IMR-90 (cell line): ENCODE measurements around the gene CFAP92. TPM values are rescaled to one million over a fixed set of nuclear protein-coding genes. Genes with fewer than 3 reads are reported as not detected.

ENCODE experiments used
- ATAC-seq: fragments of 200-7000 bp; cut with Tn5 transposase; 2 replicates; pipeline ENCODE4 v1.9.1; 2020; ENCODE audit warnings: low read depth, mild to moderate bottlenecking, moderate library complexity
- BruUV-seq: library from RNA; stranded (reverse); fragments of 400-500 nt; replicated peaks from 2 replicates; lab custom pipeline; 2021; lab: Mats Ljungman, UMichigan
- CTCF ChIA-PET: fragments of 300-600 bp; formaldehyde crosslinking; extraction: SDS; loops from one replicate; lab custom pipeline; 2021; ENCODE audit warnings: antibody characterized with exemption; lab: Yijun Ruan, JAX
- POLR2A ChIA-PET: fragments of 300-600 bp; sonication (Branson Sonifier 250); formaldehyde crosslinking; loops from one replicate; lab custom pipeline; 2022; ENCODE audit warnings: antibody characterized with exemption; ENCODE audit not compliant: unreplicated experiment; lab: Charles Lee
- DNase-seq: peaks from one replicate; pipeline ENCODE4 v3.0.0; 2013
- H2AFZ ChIP-seq: replicated peaks from 2 replicates; pipeline ENCODE3; 2013; ENCODE audit warnings: low read length, mild to moderate bottlenecking; ENCODE audit not compliant: poor library complexity
- H2AK5ac ChIP-seq: 2 replicates; pipeline ENCODE4 v1.6.1; 2013; ENCODE audit warnings: low read depth, low read length, inconsistent platforms
- H2AK9ac ChIP-seq: replicated peaks from 2 replicates; pipeline ENCODE3; 2013; ENCODE audit warnings: mild to moderate bottlenecking, low read depth, low read length, moderate library complexity; ENCODE audit not compliant: poor library complexity
- H2BK120ac ChIP-seq: 2 replicates; pipeline ENCODE4 v1.6.1; 2013; ENCODE audit warnings: low read depth, low read length, inconsistent platforms
- H2BK15ac ChIP-seq: 3 replicates; pipeline ENCODE4 v1.6.1; 2013; ENCODE audit warnings: low read depth, low read length, inconsistent platforms
- H2BK20ac ChIP-seq: 2 replicates; pipeline ENCODE4 v1.6.1; 2013; ENCODE audit warnings: low read depth, mild to moderate bottlenecking, inconsistent platforms, low read length, moderate library complexity
- H2BK5ac ChIP-seq: 2 replicates; pipeline ENCODE4 v1.6.1; 2013; ENCODE audit warnings: mild to moderate bottlenecking, low read depth, low read length, inconsistent platforms; ENCODE audit not compliant: poor library complexity, severe bottlenecking
- H3K14ac ChIP-seq: replicated peaks from 2 replicates; pipeline ENCODE4 v1.6.1; 2013; ENCODE audit warnings: low read depth, low read length, inconsistent platforms
- H3K18ac ChIP-seq: 2 replicates; pipeline ENCODE4 v1.6.1; 2013; ENCODE audit warnings: low read depth, low read length, control low read depth
- H3K23ac ChIP-seq: 2 replicates; pipeline ENCODE4 v1.6.1; 2013; ENCODE audit warnings: low read depth, low read length, inconsistent platforms
- H3K27ac ChIP-seq: 2 replicates; pipeline ENCODE4 v1.5.1; 2013; ENCODE audit warnings: mild to moderate bottlenecking, control low read depth, low read length; ENCODE audit not compliant: insufficient read depth
- H3K27me3 ChIP-seq: 2 replicates; pipeline ENCODE4 v1.6.1; 2013; ENCODE audit warnings: low read length; ENCODE audit not compliant: control insufficient read depth, insufficient read depth
- H3K36me3 ChIP-seq: 2 replicates; pipeline ENCODE4 v1.6.1; 2013; ENCODE audit warnings: low read length, mixed read lengths; ENCODE audit not compliant: control insufficient read depth, insufficient read depth
- H3K4ac ChIP-seq: 2 replicates; pipeline ENCODE4 v1.6.1; 2013; ENCODE audit warnings: low read depth, low read length, inconsistent platforms
- H3K4me1 ChIP-seq: 2 replicates; pipeline ENCODE4 v1.6.1; 2013; ENCODE audit warnings: low read length, mixed read lengths; ENCODE audit not compliant: control insufficient read depth, insufficient read depth
- H3K4me2 ChIP-seq: 2 replicates; pipeline ENCODE4 v1.6.1; 2013; ENCODE audit warnings: low read depth, mild to moderate bottlenecking, control low read depth, low read length, moderate library complexity
- H3K4me3 ChIP-seq: 2 replicates; pipeline ENCODE4 v1.5.1; 2013; ENCODE audit warnings: low read depth, mild to moderate bottlenecking, control low read depth, low read length, moderate library complexity; ENCODE audit not compliant: insufficient read depth
- H3K56ac ChIP-seq: 2 replicates; pipeline ENCODE4 v1.6.1; 2013; ENCODE audit warnings: low read length, inconsistent platforms; ENCODE audit not compliant: insufficient read depth; ENCODE audit errors: extremely low read depth
- H3K79me1 ChIP-seq, 2 experiments: 2 replicates each; pipeline ENCODE4 v1.6.1; 2013; ENCODE audit warnings: low read length in 2 of 2, inconsistent platforms in 1 of 2, low read depth in 1 of 2
- H3K9ac ChIP-seq: 2 replicates; pipeline ENCODE4 v1.6.1; 2013; ENCODE audit warnings: low read depth, low read length, control low read depth
- H3K9me1 ChIP-seq: 2 replicates; pipeline ENCODE4 v1.6.1; 2013; ENCODE audit warnings: low read length, inconsistent platforms; ENCODE audit not compliant: insufficient read depth
- H3K9me3 ChIP-seq: 2 replicates; pipeline ENCODE4 v1.6.1; 2013; ENCODE audit warnings: low read length; ENCODE audit not compliant: control insufficient read depth, insufficient read depth
- H4K20me1 ChIP-seq: 2 replicates; pipeline ENCODE4 v1.6.1; 2013; ENCODE audit warnings: low read length, inconsistent platforms; ENCODE audit not compliant: insufficient read depth
- H4K5ac ChIP-seq: 2 replicates; pipeline ENCODE4 v1.6.1; 2013; ENCODE audit warnings: mild to moderate bottlenecking, low read depth, low read length, control low read depth
- H4K8ac ChIP-seq, 2 experiments: 2 replicates each; pipeline ENCODE4 v1.6.1; 2013; ENCODE audit warnings: low read depth in 2 of 2, low read length in 2 of 2, control low read depth in 1 of 2, inconsistent platforms in 1 of 2
- H4K91ac ChIP-seq: 2 replicates; pipeline ENCODE4 v1.6.1; 2013; ENCODE audit warnings: low read depth, low read length, inconsistent platforms; ENCODE audit not compliant: insufficient read depth
- BHLHE40 ChIP-seq: fragments of 150-350 bp; IDR thresholded peaks from 2 replicates; pipeline ENCODE4 v1.6.1; 2016; ENCODE audit warnings: mild to moderate bottlenecking, low read depth, low read length
- CEBPB ChIP-seq: IDR thresholded peaks from 2 replicates; pipeline ENCODE4 v1.6.1; 2012; ENCODE audit warnings: low read depth, low read length, improper control_type of control experiment
- CHD1 ChIP-seq: IDR thresholded peaks from 2 replicates; pipeline ENCODE4 v1.6.1; 2012; ENCODE audit warnings: low read depth, low read length, improper control_type of control experiment
- FOS ChIP-seq: fragments of 150-350 bp; IDR thresholded peaks from 2 replicates; pipeline ENCODE4 v1.6.1; 2016; ENCODE audit warnings: low read depth, low read length
- MAFK ChIP-seq: IDR thresholded peaks from 2 replicates; pipeline ENCODE4 v1.6.1; 2012; ENCODE audit warnings: low read depth, low read length, improper control_type of control experiment
- MAZ ChIP-seq: IDR thresholded peaks from 2 replicates; pipeline ENCODE4 v1.6.1; 2012; ENCODE audit warnings: low read depth, mild to moderate bottlenecking, low read length, improper control_type of control experiment, moderate library complexity, borderline replicate concordance
- MXI1 ChIP-seq: IDR thresholded peaks from 2 replicates; pipeline ENCODE4 v1.6.1; 2012; ENCODE audit warnings: low read depth, mild to moderate bottlenecking, low read length, moderate library complexity, borderline replicate concordance
- NFE2L2 ChIP-seq: fragments of 150-350 bp; IDR thresholded peaks from 2 replicates; pipeline ENCODE4 v1.6.1; 2016; ENCODE audit warnings: low read depth, mild to moderate bottlenecking, low read length
- POLR2A ChIP-seq: IDR thresholded peaks from 2 replicates; pipeline ENCODE4 v1.6.1; 2012; ENCODE audit warnings: mild to moderate bottlenecking, low read depth, low read length
- RAD21 ChIP-seq: IDR thresholded peaks from 2 replicates; pipeline ENCODE4 v1.6.1; 2012; ENCODE audit warnings: low read length, improper control_type of control experiment
- RCOR1 ChIP-seq: IDR thresholded peaks from 2 replicates; pipeline ENCODE4 v1.6.1; 2012; ENCODE audit warnings: mild to moderate bottlenecking, low read length, improper control_type of control experiment; ENCODE audit not compliant: insufficient replicate concordance
- RFX5 ChIP-seq: IDR thresholded peaks from 2 replicates; pipeline ENCODE4 v1.8.0; 2012; ENCODE audit warnings: low read depth, mild to moderate bottlenecking, low read length, moderate library complexity
- SMC3 ChIP-seq: fragments of 150-350 bp; IDR thresholded peaks from 2 replicates; pipeline ENCODE4 v1.6.1; 2016; ENCODE audit warnings: low read depth, mild to moderate bottlenecking, antibody characterized with exemption, low read length, moderate library complexity
- WGBS, 2 experiments: methylation state at CpG; one replicate each; pipeline versions ENCODE4 v1.1.5 to v1.1.7; 2013; ENCODE audit warnings: missing lambda C conversion rate in 2 of 2; ENCODE audit not compliant: insufficient read length in 1 of 2; ENCODE audit errors: extremely low coverage in 2 of 2; 5-methylcytosine and 5-hydroxymethylcytosine counted together
- dilution Hi-C: fragments of 300-500 bp; cut with HindIII; formaldehyde crosslinking; loops from one replicate; pipeline ENCODE4 v1.14.3; 2018; ENCODE audit warnings: low sequenced_read_pairs; ENCODE audit not compliant: unreplicated experiment
- in situ Hi-C: fragments of 300-500 bp; cut with MboI; formaldehyde crosslinking; loops from 3 replicates; pipeline ENCODE4 v1.14.3; 2019; ENCODE audit warnings: low sequenced_read_pairs, inconsistent platforms, mixed read lengths
- intact Hi-C: fragments of 100-400 bp; cut with micrococcal nuclease; formaldehyde crosslinking; loops from 2 replicates; pipeline ENCODE4 v1.10.0; 2022
- polyA plus RNA-seq, 3 experiments: library from polyadenylated mRNA; depleted of rRNA; stranded (reverse); fragments of >200 nt; gene quantifications; 2 replicates each; pipeline ENCODE4 v1.2.3, GENCODE V29; 2012; ENCODE audit warnings: low replicate concordance in 1 of 3
- total RNA-seq: library from RNA; depleted of rRNA; stranded (reverse); fragments of >200 nt; gene quantifications from 2 replicates; pipeline ENCODE4 v1.2.3, GENCODE V29; 2012
- TF ChIP-seq, protein P1 (sequence below): fragments of 150-350 bp; IDR thresholded peaks from 2 replicates; pipeline ENCODE4 v1.6.1; 2017; ENCODE audit warnings: mild to moderate bottlenecking, antibody characterized with exemption, low read length, low read depth
- TF ChIP-seq, protein P2 (sequence below): conservative IDR thresholded peaks from 2 replicates; pipeline ENCODE4 v1.5.1; 2012; ENCODE audit warnings: mild to moderate bottlenecking, low read depth, low read length, improper control_type of control experiment
- TF ChIP-seq, protein P3 (sequence below): fragments of 150-350 bp; IDR thresholded peaks from 2 replicates; pipeline ENCODE4 v1.6.1; 2016; ENCODE audit warnings: low read depth, mild to moderate bottlenecking, low read length, moderate library complexity, borderline replicate concordance

CFAP92 gene
- total and polyA plus RNA-seq, 2 of the 4 experiments (the other 2 are of a cell fraction) = not detected

DNA sequence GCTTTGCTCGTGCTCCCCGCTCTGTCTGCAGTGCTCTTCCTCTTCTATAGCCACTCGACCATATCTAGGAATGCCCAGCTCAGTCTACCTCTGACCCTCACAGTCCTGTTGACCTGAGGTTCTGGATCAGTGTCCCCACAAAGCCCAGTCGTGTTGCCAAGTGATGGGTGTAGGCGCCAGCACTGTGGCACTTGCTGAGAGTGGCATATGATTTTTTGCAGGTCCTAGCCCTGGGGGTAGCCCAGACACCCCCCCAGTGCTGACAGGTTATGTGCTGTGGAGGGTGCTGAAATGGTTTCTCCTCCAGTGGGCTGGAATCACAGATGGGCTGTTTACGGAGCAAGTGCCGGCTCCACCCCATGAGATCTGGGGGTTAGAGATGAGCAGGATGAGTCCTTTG lies 82.0 kb downstream of the CFAP92 start:
- no peak overlapping the region for H3K4me2 ChIP-seq
- H3K9ac ChIP-seq = no peak overlapping the region
- H3K18ac ChIP-seq = no peak overlapping the region
- H3K27ac ChIP-seq = no peak overlapping the region
- H4K91ac ChIP-seq = no peak overlapping the region
- no peak overlapping the region for H3K23ac ChIP-seq
- in situ Hi-C loops = no loop called here
- H4K8ac ChIP-seq = no peak overlapping the region
- H2BK15ac ChIP-seq = no peak overlapping the region
- H3K4me1 ChIP-seq = no peaks in the 10 kb centered on the region
- no peaks in the 10 kb centered on the region; the same call in 1 of the 2 replicates for H3K9me1 ChIP-seq
- H4K5ac ChIP-seq = no peak overlapping the region
- dilution Hi-C loops = no loop called here
- no peak overlapping the region for H2AFZ ChIP-seq
- H3K27me3 ChIP-seq = no peaks in the 10 kb centered on the region
- H2BK5ac ChIP-seq = no peak overlapping the region
- H3K9me3 ChIP-seq = no peaks in the 10 kb centered on the region
- H2AK5ac ChIP-seq = no peak overlapping the region
- POLR2A ChIA-PET = no interaction called here
- no peak overlapping the region for H3K14ac ChIP-seq
- H3K79me1 ChIP-seq = no peaks in the 10 kb centered on the region
- H3K56ac ChIP-seq = no peak overlapping the region
- H2BK20ac ChIP-seq = no peak overlapping the region
- CTCF ChIA-PET = no interaction called here
- peaks cover 80% of the 10 kb centered on the region for H3K36me3 ChIP-seq
- no peaks in the 10 kb centered on the region for H4K20me1 ChIP-seq
- BruUV-seq = no TSS peak
- no peak for DNase-seq
- WGBS, 2 experiments = 100% methylated on average over 1 of the region's 7 CpGs; no CpG with 5 or more reads in 1 of the 2 experiments
- intact Hi-C loops = no loop called here
- TF ChIP-seq, protein P1, sequence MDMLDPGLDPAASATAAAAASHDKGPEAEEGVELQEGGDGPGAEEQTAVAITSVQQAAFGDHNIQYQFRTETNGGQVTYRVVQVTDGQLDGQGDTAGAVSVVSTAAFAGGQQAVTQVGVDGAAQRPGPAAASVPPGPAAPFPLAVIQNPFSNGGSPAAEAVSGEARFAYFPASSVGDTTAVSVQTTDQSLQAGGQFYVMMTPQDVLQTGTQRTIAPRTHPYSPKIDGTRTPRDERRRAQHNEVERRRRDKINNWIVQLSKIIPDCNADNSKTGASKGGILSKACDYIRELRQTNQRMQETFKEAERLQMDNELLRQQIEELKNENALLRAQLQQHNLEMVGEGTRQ = no peak
- TF ChIP-seq, protein P2, sequence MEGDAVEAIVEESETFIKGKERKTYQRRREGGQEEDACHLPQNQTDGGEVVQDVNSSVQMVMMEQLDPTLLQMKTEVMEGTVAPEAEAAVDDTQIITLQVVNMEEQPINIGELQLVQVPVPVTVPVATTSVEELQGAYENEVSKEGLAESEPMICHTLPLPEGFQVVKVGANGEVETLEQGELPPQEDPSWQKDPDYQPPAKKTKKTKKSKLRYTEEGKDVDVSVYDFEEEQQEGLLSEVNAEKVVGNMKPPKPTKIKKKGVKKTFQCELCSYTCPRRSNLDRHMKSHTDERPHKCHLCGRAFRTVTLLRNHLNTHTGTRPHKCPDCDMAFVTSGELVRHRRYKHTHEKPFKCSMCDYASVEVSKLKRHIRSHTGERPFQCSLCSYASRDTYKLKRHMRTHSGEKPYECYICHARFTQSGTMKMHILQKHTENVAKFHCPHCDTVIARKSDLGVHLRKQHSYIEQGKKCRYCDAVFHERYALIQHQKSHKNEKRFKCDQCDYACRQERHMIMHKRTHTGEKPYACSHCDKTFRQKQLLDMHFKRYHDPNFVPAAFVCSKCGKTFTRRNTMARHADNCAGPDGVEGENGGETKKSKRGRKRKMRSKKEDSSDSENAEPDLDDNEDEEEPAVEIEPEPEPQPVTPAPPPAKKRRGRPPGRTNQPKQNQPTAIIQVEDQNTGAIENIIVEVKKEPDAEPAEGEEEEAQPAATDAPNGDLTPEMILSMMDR = no peak
- TF ChIP-seq MAZ (no peak), NFE2L2 (no peak), FOS (no peak), CEBPB (no peak), MAFK (no peak), RAD21 (no peak), RCOR1 (no peak), RFX5 (no peak), CHD1 (no peak), MXI1 (no peak), SMC3 (no peak), BHLHE40 (no peak), POLR2A (no peak)
- TF ChIP-seq, protein P3, sequence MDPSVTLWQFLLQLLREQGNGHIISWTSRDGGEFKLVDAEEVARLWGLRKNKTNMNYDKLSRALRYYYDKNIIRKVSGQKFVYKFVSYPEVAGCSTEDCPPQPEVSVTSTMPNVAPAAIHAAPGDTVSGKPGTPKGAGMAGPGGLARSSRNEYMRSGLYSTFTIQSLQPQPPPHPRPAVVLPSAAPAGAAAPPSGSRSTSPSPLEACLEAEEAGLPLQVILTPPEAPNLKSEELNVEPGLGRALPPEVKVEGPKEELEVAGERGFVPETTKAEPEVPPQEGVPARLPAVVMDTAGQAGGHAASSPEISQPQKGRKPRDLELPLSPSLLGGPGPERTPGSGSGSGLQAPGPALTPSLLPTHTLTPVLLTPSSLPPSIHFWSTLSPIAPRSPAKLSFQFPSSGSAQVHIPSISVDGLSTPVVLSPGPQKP = no peak
- no peak overlapping the region for H3K4me3 ChIP-seq
- H2AK9ac ChIP-seq = no peak overlapping the region
- no peak for ATAC-seq
- H2BK120ac ChIP-seq = no peak overlapping the region
- no peak overlapping the region for H3K4ac ChIP-seq
